ENCODE results near the gene RALGPS1.
"Not testable (repeated sequence)": the region's sequence is repeated elsewhere in the genome, so short reads cannot be mapped to it uniquely, and the experiment has no call there.

The RALGPS1 gene

GRCh38 chr9:127015921-127016512 lies 101.4 kb downstream of the RALGPS1 start:
- CTCF ChIA-PET: interaction anchor here (0.7 kb wide), 2 partner anchors 86 to 171 kb away, joined by 3 to 4 read pairs; no protein-coding TSS in a partner anchor
- Histone ChIP-seq H3K4me1 (ENCODE audit: control insufficient read depth, insufficient read depth, low read length) (peaks cover 4% of the 10 kb centered on the region; the same call in 1 of the 2 replicates), H3K36me3 (ENCODE audit: control insufficient read depth in 2 of 2, insufficient read depth in 1 of 2, low read length in 2 of 2) (no peaks in the 10 kb centered on the region), H3K4me3 (ENCODE audit: low read depth, low read length) (no peak overlapping the region), H3K9me3 (ENCODE audit: control insufficient read depth, insufficient read depth, low read depth, low read length) (no peaks in the 10 kb centered on the region), H3K27ac (ENCODE audit: extremely low read depth, low read depth, low read length) (no peak overlapping the region)
- no peak for TF ChIP-seq SP2 (tag by site-specific recombination; IDR thresholded peaks at IDR 0.05)
- TF ChIP-seq ZNF776 (tag by site-specific recombination; IDR thresholded peaks at IDR 0.05; ENCODE audit: borderline replicate concordance): no peak
- TF ChIP-seq REPIN1 (tag by site-specific recombination; IDR thresholded peaks at IDR 0.05; ENCODE audit: low read depth): no peak
- TF ChIP-seq ZNF19 (tag by site-specific recombination; IDR thresholded peaks at IDR 0.05; ENCODE audit: low read depth): no peak
- TF ChIP-seq, protein P1, sequence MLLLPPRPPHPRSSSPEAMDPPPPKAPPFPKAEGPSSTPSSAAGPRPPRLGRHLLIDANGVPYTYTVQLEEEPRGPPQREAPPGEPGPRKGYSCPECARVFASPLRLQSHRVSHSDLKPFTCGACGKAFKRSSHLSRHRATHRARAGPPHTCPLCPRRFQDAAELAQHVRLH (tag by site-specific recombination; IDR thresholded peaks at IDR 0.05): no peak
- POLR2A ChIA-PET: no interaction called here

GRCh38 chr9:127017979-127018378 lies 103.4 kb downstream of the RALGPS1 start:
- H3K9me3 ChIP-seq (ENCODE audit: control insufficient read depth, insufficient read depth, low read depth, low read length); H3K4me3 ChIP-seq (ENCODE audit: low read depth, low read length); H3K27ac ChIP-seq (ENCODE audit: extremely low read depth, low read depth, low read length); POLR2A ChIA-PET; H3K36me3 ChIP-seq (ENCODE audit: control insufficient read depth in 2 of 2, insufficient read depth in 1 of 2, low read length in 2 of 2); H3K4me1 ChIP-seq (ENCODE audit: control insufficient read depth, insufficient read depth, low read length): not testable (repeated sequence)
- CTCF ChIA-PET: interaction anchor here (1.0 kb wide), 1 partner anchor 24 kb away, joined by 3 read pairs; no protein-coding TSS in a partner anchor

DNA sequence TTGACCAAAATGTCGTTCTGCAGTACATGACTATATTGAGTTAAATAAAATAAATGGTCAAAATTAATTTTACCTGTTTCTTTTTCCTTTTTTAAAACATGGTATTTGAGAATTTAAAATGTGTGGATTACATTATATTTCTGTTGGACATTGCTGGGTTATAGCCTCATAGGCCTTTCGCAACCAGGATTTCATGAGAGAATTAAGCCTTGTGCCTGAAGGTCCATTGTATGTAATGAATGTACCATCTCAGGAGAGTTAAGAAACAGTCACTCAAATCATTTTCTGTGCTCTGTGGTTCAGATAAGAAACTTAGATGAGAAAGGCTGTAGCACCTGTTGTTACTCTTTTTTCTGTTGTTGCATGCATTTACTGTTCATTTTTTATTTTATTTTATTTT lies 104.4 kb downstream of the RALGPS1 start:
- no peaks in the 10 kb centered on the region for H3K4me1 ChIP-seq (ENCODE audit: control insufficient read depth, insufficient read depth, low read length)
- peak; percentile 37; the same call in 1 of the 2 replicates for TF ChIP-seq SCRT2 (tag by site-specific recombination; IDR thresholded peaks at IDR 0.05)
- TF ChIP-seq ZNF560 (tag by site-specific recombination; IDR thresholded peaks at IDR 0.05; ENCODE audit: borderline replicate concordance): no peak
- TF ChIP-seq TRIM28 (IDR thresholded peaks at IDR 0.05; ENCODE audit: borderline replicate concordance, low read length): no peak
- POLR2A ChIA-PET: no interaction called here

DNA sequence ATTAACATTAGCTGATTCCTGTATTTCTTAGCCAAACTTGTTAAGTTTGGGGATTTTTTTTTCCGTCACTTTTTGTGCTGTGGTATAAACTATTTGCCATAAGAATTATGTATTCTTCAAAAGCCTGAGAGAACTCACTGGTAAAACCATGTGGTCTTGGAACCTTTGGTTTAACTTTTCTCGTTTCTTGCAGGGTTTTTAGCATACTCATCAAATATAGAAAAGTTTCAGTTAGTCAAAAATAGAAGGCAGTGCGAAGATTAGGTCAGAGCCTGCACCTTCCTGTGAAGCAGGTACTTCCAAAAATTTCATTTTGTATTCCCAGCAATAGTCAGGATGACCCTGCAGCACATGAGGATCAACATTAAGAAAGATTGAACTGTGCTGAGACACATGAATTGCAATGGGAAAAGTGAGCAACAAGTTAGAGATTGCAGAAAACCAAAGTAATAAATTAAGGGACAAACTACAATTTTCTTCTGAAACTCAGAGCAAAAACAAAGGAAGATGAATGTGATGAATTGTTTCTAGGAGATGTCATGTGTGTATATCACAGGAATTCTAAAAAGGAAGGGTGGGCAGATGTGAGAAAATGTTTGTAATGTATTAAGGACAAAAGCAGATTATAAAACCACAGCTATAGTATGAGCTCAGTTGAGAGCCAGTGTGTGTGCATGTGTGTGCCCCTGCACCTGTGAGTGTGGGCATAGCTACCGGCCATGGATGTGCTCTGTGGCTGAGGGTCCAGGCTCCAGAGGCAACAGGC lies 105.6 kb downstream of the RALGPS1 start:
- Histone ChIP-seq H3K27ac (ENCODE audit: extremely low read depth, low read depth, low read length) (no peak overlapping the region), H3K4me1 (ENCODE audit: control insufficient read depth, insufficient read depth, low read length) (no peaks in the 10 kb centered on the region), H3K36me3 (ENCODE audit: control insufficient read depth in 2 of 2, insufficient read depth in 1 of 2, low read length in 2 of 2) (no peaks in the 10 kb centered on the region), H3K4me3 (ENCODE audit: low read depth, low read length) (no peak overlapping the region), H3K9me3 (ENCODE audit: control insufficient read depth, insufficient read depth, low read depth, low read length) (no peaks in the 10 kb centered on the region)
- CTCF ChIA-PET: no interaction called here
- TF ChIP-seq SP7 (tag by site-specific recombination; IDR thresholded peaks at IDR 0.05) (no peak), SCRT2 (tag by site-specific recombination; IDR thresholded peaks at IDR 0.05) (peak; percentile 37; the same call in 1 of the 2 replicates)
- POLR2A ChIA-PET: no interaction called here

More for the DNA sequence above, 104.4 kb downstream of the RALGPS1 start:
- H3K36me3 ChIP-seq (ENCODE audit: control insufficient read depth in 2 of 2, insufficient read depth in 1 of 2, low read length in 2 of 2): no peaks in the 10 kb centered on the region
- no peak overlapping the region for H3K4me3 ChIP-seq (ENCODE audit: low read depth, low read length)
- H3K27ac ChIP-seq (ENCODE audit: extremely low read depth, low read depth, low read length): no peak overlapping the region
- no peaks in the 10 kb centered on the region for H3K9me3 ChIP-seq (ENCODE audit: control insufficient read depth, insufficient read depth, low read depth, low read length)
- CTCF ChIA-PET: no interaction called here

- Histone ChIP-seq H3K4me1 (ENCODE audit: control insufficient read depth, insufficient read depth, low read length) (no peaks in the 10 kb centered on the region), H3K4me3 (ENCODE audit: low read depth, low read length) (no peak overlapping the region), H3K27ac (ENCODE audit: extremely low read depth, low read depth, low read length) (no peak overlapping the region), H3K9me3 (ENCODE audit: control insufficient read depth, insufficient read depth, low read depth, low read length) (no peaks in the 10 kb centered on the region), H3K36me3 (ENCODE audit: control insufficient read depth in 2 of 2, insufficient read depth in 1 of 2, low read length in 2 of 2) (no peaks in the 10 kb centered on the region)
- no peak for TF ChIP-seq ZNF2 (tag by site-specific recombination; IDR thresholded peaks at IDR 0.05)
- TF ChIP-seq ZNF514 (tag by site-specific recombination; IDR thresholded peaks at IDR 0.05): no peak
- TF ChIP-seq ZNF704 (tag by site-specific recombination; IDR thresholded peaks at IDR 0.05): no peak
- no peak for TF ChIP-seq ZFP37 (tag by site-specific recombination; IDR thresholded peaks at IDR 0.05)
- ChIA-PET CTCF (no interaction called here), POLR2A (no interaction called here)
Observed at GRCh38 chr9:127020802-127021078, 106.2 kb downstream of the RALGPS1 start.
